ENCODE measurements around the gene SHLD1.
A peak's percentile ranks its signal among the peaks of the same experiment; 100 is the strongest.

Gene SHLD1

GRCh38 chr20:5855939-5856338 lies 105.7 kb downstream of the SHLD1 start:
- DNase-seq = no peak

GRCh38 chr20:5859608-5860007 lies 109.4 kb downstream of the SHLD1 start:
- peak; percentile 41 for DNase-seq

- DNase-seq = no peak
These were observed 112.5 kb downstream of the SHLD1 start for GRCh38 chr20:5862703-5863039.

- peak; percentile 49 for DNase-seq
These were observed 113.0 kb downstream of the SHLD1 start for GRCh38 chr20:5863040-5863833.

GRCh38 chr20:5864428-5864827 lies 114.2 kb downstream of the SHLD1 start:
- no peak for DNase-seq

- DNase-seq = no peak
These were observed 114.8 kb downstream of the SHLD1 start for GRCh38 chr20:5864873-5865587.

- no peak for DNase-seq
These were observed 115.4 kb downstream of the SHLD1 start for GRCh38 chr20:5865604-5866003.

- DNase-seq = no peak
These were observed 120.4 kb downstream of the SHLD1 start for GRCh38 chr20:5870568-5870981.

GRCh38 chr20:5871459-5872410 lies 121.5 kb downstream of the SHLD1 start:
- peak; percentile 8 for DNase-seq

GRCh38 chr20:5877128-5877527 lies 126.9 kb downstream of the SHLD1 start:
- no peak for DNase-seq

- DNase-seq = no peak
These were observed 130.1 kb downstream of the SHLD1 start for GRCh38 chr20:5880326-5880725.

- DNase-seq = no peak
These were observed 131.5 kb downstream of the SHLD1 start for GRCh38 chr20:5881703-5882102.

GRCh38 chr20:5882166-5882565 lies 132.0 kb downstream of the SHLD1 start:
- DNase-seq = no peak

- no peak for DNase-seq
These were observed 134.5 kb downstream of the SHLD1 start for GRCh38 chr20:5884465-5885335.

- no peak for DNase-seq
These were observed 135.7 kb downstream of the SHLD1 start for GRCh38 chr20:5885866-5886265.

- DNase-seq = no peak
These were observed 136.6 kb downstream of the SHLD1 start for GRCh38 chr20:5886788-5887187.

- no peak for DNase-seq
These were observed 137.2 kb downstream of the SHLD1 start for GRCh38 chr20:5887386-5887785.

GRCh38 chr20:5888041-5888440 lies 137.8 kb downstream of the SHLD1 start:
- DNase-seq = no peak

GRCh38 chr20:5890773-5891441 lies 140.7 kb downstream of the SHLD1 start:
- no peak for DNase-seq

- DNase-seq = no peak
These were observed 142.9 kb downstream of the SHLD1 start for GRCh38 chr20:5893052-5893451.

GRCh38 chr20:5893621-5894020 lies 143.4 kb downstream of the SHLD1 start:
- no peak for DNase-seq

Data from fibroblast of skin of abdomen (primary cell).